Nephron progenitor cell (in vitro differentiated cells): ENCODE data around the gene ITGAX.

Source experiments
- DNase-seq: peaks from one replicate; pipeline ENCODE4 v3.0.0; 2021
- H3K27ac Mint-ChIP-seq: 2 replicates; pipeline ENCODE4 v1.8.0; 2021; ENCODE audit warnings: mild to moderate bottlenecking, moderate library complexity, mixed read lengths
- H3K27me3 Mint-ChIP-seq: 2 replicates; pipeline ENCODE4 v1.8.0; 2021; ENCODE audit warnings: mild to moderate bottlenecking, low read depth, mixed read lengths; ENCODE audit not compliant: poor library complexity
- H3K36me3 Mint-ChIP-seq: 2 replicates; pipeline ENCODE4 v1.8.0; 2021; ENCODE audit warnings: low read depth, mixed read lengths
- H3K4me1 Mint-ChIP-seq: 2 replicates; pipeline ENCODE4 v1.8.0; 2021; ENCODE audit warnings: mixed read lengths
- H3K4me3 Mint-ChIP-seq: 2 replicates; pipeline ENCODE4 v1.8.0; 2021; ENCODE audit warnings: mild to moderate bottlenecking, moderate library complexity, mixed read lengths
- H3K9me3 Mint-ChIP-seq: 2 replicates; pipeline ENCODE4 v1.8.0; 2021; ENCODE audit warnings: mild to moderate bottlenecking, moderate library complexity, mixed read lengths
- CTCF ChIP-seq: fragments of 200-600 bp; sonication (generic); IDR thresholded peaks from 2 replicates; pipeline ENCODE4 v1.5.0; 2021; ENCODE audit warnings: antibody characterized with exemption

Gene ITGAX

DNA sequence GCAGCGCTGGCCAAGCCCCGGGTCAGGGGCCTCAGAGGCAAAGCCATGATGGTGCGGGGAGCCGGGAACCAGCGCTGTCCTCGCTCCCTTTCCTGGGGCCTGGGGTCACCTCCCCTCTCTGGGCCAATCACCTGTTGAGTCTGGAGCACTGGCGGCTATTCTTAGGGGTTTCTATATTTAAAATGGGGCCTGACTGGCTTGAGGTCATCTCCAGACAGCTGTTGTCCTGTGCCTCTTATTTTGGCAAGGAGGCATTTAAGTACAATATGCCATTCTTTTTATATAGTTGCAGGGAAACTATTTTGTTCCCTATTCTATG is 73.3 kb downstream of the ITGAX start, which contains the start of gene COX6A2:
COX6A2 (minus strand) TSS at position 82 of the 319 bp plus-strand sequence; CDS start at position 47, 35 bp downstream.
- no peak for TF ChIP-seq CTCF
- peaks cover 43% of the 10 kb centered on the region for H3K27me3 Mint-ChIP-seq

GRCh38 chr16:31428638-31429247 is 73.8 kb downstream of the ITGAX start:
- Mint-ChIP-seq H3K4me1 (peaks cover 7% of the 10 kb centered on the region), H3K36me3 (no peaks in the 10 kb centered on the region), H3K27ac (no peak overlapping the region), H3K9me3 (no peaks in the 10 kb centered on the region), H3K4me3 (no peak overlapping the region), H3K27me3 (peaks cover 38% of the 10 kb centered on the region)
- no peak for DNase-seq
- no peak for TF ChIP-seq CTCF

More for the DNA sequence above, 73.3 kb downstream of the ITGAX start, which contains the start of gene COX6A2:
- DNase-seq: no peak
- H3K4me1 Mint-ChIP-seq: peaks cover 2% of the 10 kb centered on the region
- no peaks in the 10 kb centered on the region for H3K9me3 Mint-ChIP-seq
- H3K36me3 Mint-ChIP-seq: no peaks in the 10 kb centered on the region
- H3K27ac Mint-ChIP-seq: no peak within 1 kb of the TSS
- no peak within 1 kb of the TSS for H3K4me3 Mint-ChIP-seq

- peaks cover 11% of the 10 kb centered on the region for H3K4me1 Mint-ChIP-seq
- no peak overlapping the region for H3K4me3 Mint-ChIP-seq
- no peak for TF ChIP-seq CTCF
- DNase-seq: no peak
- H3K36me3 Mint-ChIP-seq: no peaks in the 10 kb centered on the region
- no peak overlapping the region for H3K27ac Mint-ChIP-seq
- no peaks in the 10 kb centered on the region for H3K9me3 Mint-ChIP-seq
- peaks cover 34% of the 10 kb centered on the region for H3K27me3 Mint-ChIP-seq
These were observed 74.3 kb downstream of the ITGAX start for GRCh38 chr16:31429314-31429713.

GRCh38 chr16:31429796-31430195 is 74.8 kb downstream of the ITGAX start:
- Mint-ChIP-seq H3K36me3 (no peaks in the 10 kb centered on the region), H3K27me3 (peaks cover 34% of the 10 kb centered on the region), H3K9me3 (no peaks in the 10 kb centered on the region), H3K4me1 (peaks cover 11% of the 10 kb centered on the region), H3K27ac (no peak overlapping the region), H3K4me3 (no peak overlapping the region)
- DNase-seq: no peak
- no peak for TF ChIP-seq CTCF

DNA sequence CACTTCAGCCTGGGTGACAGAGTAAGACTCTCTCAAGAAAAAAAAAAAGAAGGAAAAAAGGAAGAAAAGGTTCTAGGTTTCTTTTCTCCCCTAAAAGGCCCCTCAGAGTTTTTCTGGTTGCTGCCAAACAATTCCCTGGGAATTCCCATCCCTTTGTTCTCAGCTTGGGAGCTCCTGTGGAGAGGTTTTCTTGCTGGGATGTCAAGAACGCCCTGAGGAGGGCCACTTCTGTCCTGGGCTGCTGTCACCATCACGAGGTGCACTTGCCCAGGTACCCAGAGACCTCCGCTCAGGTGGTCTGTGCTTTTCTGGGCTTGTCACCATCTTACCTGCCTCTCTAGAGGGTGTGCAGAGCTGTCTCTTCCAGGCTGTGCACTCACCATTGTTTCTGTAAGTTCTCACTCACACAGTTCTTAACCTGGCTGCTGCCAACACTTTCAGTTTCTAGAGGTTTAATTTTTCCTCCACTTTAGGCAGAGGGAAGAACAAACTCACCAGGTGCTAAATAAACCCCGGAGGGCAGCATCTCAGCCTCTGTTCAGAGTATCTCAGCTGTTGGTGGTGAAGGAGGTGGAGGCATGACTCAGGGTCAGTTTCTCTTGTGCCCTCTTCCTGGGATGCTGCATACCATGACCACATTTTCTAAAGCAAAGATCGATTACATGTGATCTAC is 75.5 kb downstream of the ITGAX start:
- peaks cover 15% of the 10 kb centered on the region for H3K4me1 Mint-ChIP-seq
- TF ChIP-seq CTCF: no peak
- no peak for DNase-seq
- H3K27ac Mint-ChIP-seq: no peak overlapping the region
- no peaks in the 10 kb centered on the region for H3K9me3 Mint-ChIP-seq
- H3K36me3 Mint-ChIP-seq: no peaks in the 10 kb centered on the region
- no peak overlapping the region for H3K4me3 Mint-ChIP-seq
- peaks cover 29% of the 10 kb centered on the region for H3K27me3 Mint-ChIP-seq
